Common myeloid progenitor, CD34-positive (primary cell): ENCODE data around the gene FOXP1.

ENCODE experiments used
- CTCF ChIA-PET: fragments of 350-600 bp; sonication (Branson Sonifier 250); formaldehyde crosslinking; loops from one replicate; lab custom pipeline; 2021; ENCODE audit warnings: antibody characterized with exemption; lab: Charles Lee
- POLR2A ChIA-PET: fragments of 350-600 bp; sonication (Branson Sonifier 250); formaldehyde crosslinking; loops from one replicate; lab custom pipeline; 2021; ENCODE audit warnings: antibody characterized with exemption; lab: Charles Lee
- DNase-seq, 3 donors: peaks; one replicate each; pipeline versions ENCODE4 v3.0.0 to v3.0.0-alpha.2; 2013
- H3K27ac ChIP-seq, 2 experiments: 1 replicate in 1 of 2; 2 replicates in 1 of 2; pipeline ENCODE4 v1.7.0; 2013; ENCODE audit warnings: inconsistent platforms in 2 of 2, low read length in 2 of 2, mild to moderate bottlenecking in 2 of 2, low read depth in 1 of 2, moderate library complexity in 1 of 2; ENCODE audit not compliant: severe bottlenecking in 2 of 2, insufficient read depth in 1 of 2, poor library complexity in 1 of 2
- H3K27me3 ChIP-seq, 5 experiments: replicated peaks in 2 of 5; 1 replicate in 3 of 5; 2 replicates in 2 of 5; pipeline versions ENCODE4 v1.6.1 to v1.7.0; 2013; ENCODE audit warnings: low read length in 4 of 5, mild to moderate bottlenecking in 2 of 5, moderate library complexity in 2 of 5, inconsistent platforms in 1 of 5; ENCODE audit not compliant: insufficient read depth in 5 of 5, control insufficient read depth in 4 of 5
- H3K36me3 ChIP-seq, 4 experiments: 1 replicate in 2 of 4; 2 replicates in 2 of 4; pipeline versions ENCODE4 v1.6.1 to v1.7.0; 2013; ENCODE audit warnings: low read length in 3 of 4, control low read depth in 1 of 4, mild to moderate bottlenecking in 1 of 4; ENCODE audit not compliant: control insufficient read depth in 4 of 4, insufficient read depth in 4 of 4
- H3K4me1 ChIP-seq, 4 experiments: 1 replicate in 3 of 4; 2 replicates in 1 of 4; pipeline versions ENCODE4 v1.6.1 to v1.7.1; 2013; ENCODE audit warnings: low read length in 3 of 4, mild to moderate bottlenecking in 3 of 4, control low read depth in 1 of 4, inconsistent platforms in 1 of 4, moderate library complexity in 1 of 4; ENCODE audit not compliant: control insufficient read depth in 4 of 4, insufficient read depth in 4 of 4; ENCODE audit errors: control extremely low read depth in 1 of 4
- H3K4me3 ChIP-seq, 7 experiments: 1 replicate in 4 of 7; 2 replicates in 3 of 7; pipeline versions ENCODE4 v1.5.1 to v1.7.0; 2013; ENCODE audit warnings: mild to moderate bottlenecking in 7 of 7, low read length in 6 of 7, moderate library complexity in 6 of 7, inconsistent platforms in 2 of 7, low read depth in 2 of 7, control low read depth in 1 of 7; ENCODE audit not compliant: insufficient read depth in 4 of 7, control insufficient read depth in 1 of 7; ENCODE audit errors: extremely low read depth in 1 of 7
- H3K9me3 ChIP-seq, 5 experiments: 1 replicate in 4 of 5; 2 replicates in 1 of 5; pipeline versions ENCODE4 v1.6.1 to v1.7.1; 2013; ENCODE audit warnings: low read length in 4 of 5, mild to moderate bottlenecking in 2 of 5, inconsistent platforms in 1 of 5, low read depth in 1 of 5, moderate library complexity in 1 of 5; ENCODE audit not compliant: control insufficient read depth in 4 of 5, insufficient read depth in 2 of 5; ENCODE audit errors: control extremely low read depth in 1 of 5
- WGBS: methylation state at CpG from one replicate; pipeline ENCODE4 v1.1.5; 2013; ENCODE audit not compliant: insufficient coverage; 5-methylcytosine and 5-hydroxymethylcytosine counted together

FOXP1 gene

DNA sequence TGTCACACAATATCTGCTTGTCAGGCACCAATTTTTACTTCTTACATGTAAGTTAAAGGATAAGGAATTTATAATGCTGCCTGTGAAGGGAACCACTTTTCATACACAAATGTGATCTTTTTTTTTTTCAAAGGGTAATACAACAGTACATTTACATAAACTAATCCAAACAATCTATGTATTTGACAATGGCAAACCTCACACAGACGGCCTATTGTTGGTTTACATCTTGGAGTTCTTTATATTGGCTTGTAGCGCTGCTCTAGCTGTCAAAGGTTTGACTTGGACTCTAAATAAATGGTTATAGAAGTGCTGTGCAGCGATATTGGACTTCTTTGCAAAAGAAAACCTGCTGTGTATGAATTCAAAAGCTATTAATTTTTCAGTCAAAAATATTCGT lies 598.0 kb downstream of the FOXP1 start:
- no CpG with 5 or more reads among the region's 4 CpGs for WGBS
- no peaks in the 10 kb centered on the region for H3K9me3 ChIP-seq
- H3K4me3 ChIP-seq: no peak overlapping the region
- H3K27me3 ChIP-seq: no peaks in the 10 kb centered on the region
- no peak for DNase-seq
- no peak overlapping the region for H3K27ac ChIP-seq
- peaks cover 25 to 69% (median 42%) of the 10 kb centered on the region in 4 experiments for H3K36me3 ChIP-seq
- POLR2A ChIA-PET: no interaction called here
- H3K4me1 ChIP-seq: peaks cover 0 to 19% (median 6%) of the 10 kb centered on the region in 4 experiments
- CTCF ChIA-PET: no interaction called here

DNA sequence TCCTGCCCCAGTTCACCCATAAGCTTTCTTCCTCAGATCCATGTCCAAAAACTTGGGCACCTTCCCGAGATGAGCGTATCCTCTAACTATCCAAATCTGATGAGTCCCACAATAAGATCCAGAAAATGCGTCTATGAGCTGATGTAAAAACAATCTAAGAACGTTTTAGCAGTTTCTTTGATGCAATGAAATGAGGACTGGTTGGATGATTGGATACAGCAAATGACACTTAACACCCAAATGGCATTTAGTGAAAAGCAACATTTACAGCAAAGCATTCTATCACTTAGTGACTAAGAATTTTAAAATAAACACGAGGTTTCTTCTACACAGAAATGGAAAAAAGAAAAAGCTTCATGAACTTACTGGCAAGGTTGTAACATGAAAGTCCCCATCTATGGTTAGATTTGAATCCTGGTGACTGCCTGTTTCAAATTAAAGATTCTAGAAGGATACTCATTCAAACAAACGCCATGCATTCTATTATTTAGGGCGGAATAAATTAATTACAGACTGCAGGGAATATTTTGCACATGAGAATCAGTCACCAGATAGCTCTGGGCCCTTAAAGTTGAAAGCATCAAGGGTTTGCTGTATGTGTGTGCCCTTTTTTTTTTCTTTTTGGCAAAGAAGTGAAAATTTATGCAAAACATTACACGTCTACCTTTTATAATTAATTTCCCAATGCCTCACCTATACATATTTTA lies 598.6 kb downstream of the FOXP1 start:
- 100% methylated on average over 3 of the region's 8 CpGs for WGBS
- Histone ChIP-seq H3K4me3 (no peak overlapping the region), H3K27me3 (no peaks in the 10 kb centered on the region), H3K9me3 (no peaks in the 10 kb centered on the region), H3K27ac (no peak overlapping the region), H3K4me1 (peaks cover 0 to 14% (median 6%) of the 10 kb centered on the region in 4 experiments), H3K36me3 (peaks cover 25 to 73% (median 43%) of the 10 kb centered on the region in 4 experiments)
- ChIA-PET CTCF (interaction anchor here (0.6 to 1.1 kb wide), 3 partner anchors 9 to 671 kb away, joined by 3 read pairs; no protein-coding TSS in a partner anchor), POLR2A (no interaction called here)
- DNase-seq: no peak

DNA sequence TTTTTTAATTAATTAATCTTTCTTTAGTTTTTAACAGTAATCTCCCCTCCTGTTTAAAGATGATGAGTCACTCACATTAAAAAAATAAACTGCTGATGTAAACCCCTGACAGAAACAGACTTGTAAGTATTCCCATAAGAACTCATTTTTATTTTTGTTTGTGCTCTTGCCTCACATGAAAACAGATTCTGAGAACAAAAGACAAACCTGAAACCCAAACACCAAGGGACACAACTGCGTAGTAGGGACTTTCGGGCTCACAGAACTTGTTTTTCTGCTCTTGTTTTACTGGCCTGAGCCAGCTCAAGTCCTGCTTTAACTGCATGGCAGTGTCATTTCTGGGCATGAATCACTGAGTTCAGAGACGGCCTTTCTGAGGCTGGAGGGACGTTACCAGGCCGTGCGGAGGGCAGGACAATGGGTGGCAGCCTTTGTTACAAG lies 600.8 kb downstream of the FOXP1 start:
- H3K4me3 ChIP-seq: no peak overlapping the region
- H3K27me3 ChIP-seq: no peaks in the 10 kb centered on the region
- ChIA-PET CTCF (interaction anchor here (0.6 kb wide), 1 partner anchor 94 kb away, joined by 3 read pairs; no protein-coding TSS in a partner anchor), POLR2A (no interaction called here)
- H3K9me3 ChIP-seq: no peaks in the 10 kb centered on the region
- H3K36me3 ChIP-seq: peaks cover 27 to 76% (median 44%) of the 10 kb centered on the region in 4 experiments
- WGBS: 86% methylated on average over 3 of the region's 6 CpGs
- H3K4me1 ChIP-seq: peaks cover 0 to 14% (median 6%) of the 10 kb centered on the region in 4 experiments
- peak overlapping the region; percentile 11 to 78 for H3K27ac ChIP-seq
- peak; percentile 19 to 55 (median 38) for DNase-seq

DNA sequence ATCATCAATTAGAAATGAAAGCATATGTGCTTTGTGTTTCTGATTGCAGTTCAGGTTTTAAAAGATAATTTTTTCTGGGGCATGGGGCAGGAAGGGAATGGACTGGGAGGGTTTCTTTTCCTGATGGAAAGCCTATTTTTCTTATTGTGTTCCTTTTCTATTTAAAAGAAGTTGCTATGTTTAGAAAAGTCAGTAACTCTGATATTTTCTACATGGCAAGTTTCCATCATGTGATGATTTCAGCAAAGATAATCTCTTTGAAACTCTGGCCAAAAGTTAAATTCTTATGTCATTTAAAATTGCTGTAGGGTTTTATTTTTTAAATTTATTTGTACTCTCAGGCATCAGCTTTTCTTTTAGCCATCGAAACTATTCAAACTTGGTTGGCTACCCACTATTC lies 601.2 kb downstream of the FOXP1 start:
- Histone ChIP-seq H3K36me3 (peaks cover 22 to 76% (median 41%) of the 10 kb centered on the region in 4 experiments), H3K4me1 (peaks cover 0 to 14% (median 6%) of the 10 kb centered on the region in 4 experiments), H3K27me3 (no peaks in the 10 kb centered on the region), H3K4me3 (no peak overlapping the region), H3K27ac (peak overlapping the region; percentile 11 to 78), H3K9me3 (no peaks in the 10 kb centered on the region)
- peak in 1 of 3 donors; percentile 15 for DNase-seq
- no CpG with 5 or more reads among the region's 1 CpG for WGBS
- ChIA-PET POLR2A (no interaction called here), CTCF (interaction anchor here (0.6 kb wide), 1 partner anchor 94 kb away, joined by 3 read pairs; no protein-coding TSS in a partner anchor)

DNA sequence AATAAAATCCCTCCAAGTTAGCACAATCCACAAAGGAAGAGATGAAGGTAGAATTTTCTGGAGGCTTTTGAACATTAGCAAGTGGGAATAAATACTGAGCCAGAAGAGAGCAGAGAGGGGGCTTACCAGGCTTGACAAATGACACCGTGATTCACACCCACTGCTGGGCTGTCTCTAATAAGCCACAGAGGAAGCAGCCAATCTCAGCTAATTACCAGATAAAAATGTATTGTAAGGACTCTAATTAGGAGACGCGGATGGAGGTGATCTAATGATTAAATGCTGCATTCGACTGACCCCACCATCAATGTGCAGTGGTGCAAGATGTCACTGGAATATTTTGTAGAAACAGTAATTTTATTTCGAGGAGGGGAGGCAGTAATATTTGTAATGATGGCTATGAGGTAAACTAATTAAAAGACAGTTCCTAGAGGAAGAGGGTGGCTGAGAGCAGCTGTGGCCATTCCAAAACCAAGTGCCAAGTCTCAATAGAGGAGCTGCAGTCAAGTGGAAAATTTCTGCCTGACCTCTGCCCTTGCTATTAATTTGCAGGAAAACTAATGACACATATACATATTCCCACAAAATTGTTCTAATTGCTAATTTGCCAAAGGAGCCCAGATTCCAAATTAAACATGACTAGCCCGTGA lies 602.2 kb downstream of the FOXP1 start:
- ChIA-PET CTCF (no interaction called here), POLR2A (no interaction called here)
- Histone ChIP-seq H3K4me1 (peaks cover 0 to 14% (median 6%) of the 10 kb centered on the region in 4 experiments), H3K4me3 (no peak overlapping the region), H3K27ac (no peak overlapping the region), H3K9me3 (no peaks in the 10 kb centered on the region), H3K27me3 (no peaks in the 10 kb centered on the region), H3K36me3 (peaks cover 24 to 75% (median 40%) of the 10 kb centered on the region in 4 experiments)
- no peak for DNase-seq
- WGBS: over 99% methylated on average over 6 of the region's 6 CpGs

DNA sequence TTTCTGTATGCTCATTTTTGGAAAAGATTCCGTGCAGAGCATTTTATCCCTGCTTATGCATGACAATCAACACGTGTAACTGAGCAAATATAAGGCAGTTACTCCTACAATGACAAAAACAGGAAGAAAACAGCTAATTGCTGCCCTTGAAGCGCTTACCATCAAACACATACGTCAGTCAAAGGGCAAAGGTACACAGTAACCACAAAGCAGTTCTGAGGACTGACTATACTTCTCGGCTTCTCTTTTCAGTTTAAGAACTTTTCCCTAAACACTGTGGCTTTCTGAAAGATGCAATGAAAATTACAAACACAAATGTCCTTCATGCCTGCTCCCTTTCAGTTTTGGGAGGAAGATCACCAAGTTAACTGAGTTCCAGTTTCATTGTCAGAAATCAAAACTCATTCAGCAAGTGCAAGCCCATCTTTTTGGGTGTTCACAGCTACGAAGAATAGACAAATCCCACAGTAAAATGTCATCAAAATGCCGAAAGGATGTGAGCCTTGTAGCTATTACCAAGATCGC lies 602.8 kb downstream of the FOXP1 start:
- 98% methylated on average over 5 of the region's 8 CpGs for WGBS
- CTCF ChIA-PET: no interaction called here
- POLR2A ChIA-PET: no interaction called here
- no peak overlapping the region for H3K27ac ChIP-seq
- H3K36me3 ChIP-seq: peaks cover 22 to 77% (median 43%) of the 10 kb centered on the region in 4 experiments
- DNase-seq: no peak
- no peaks in the 10 kb centered on the region for H3K27me3 ChIP-seq
- no peak overlapping the region for H3K4me3 ChIP-seq
- H3K9me3 ChIP-seq: no peaks in the 10 kb centered on the region
- peaks cover 0 to 14% (median 6%) of the 10 kb centered on the region in 4 experiments for H3K4me1 ChIP-seq
